ENCODE results near the gene MPRIP. TPM values are rescaled to one million over a fixed set of nuclear protein-coding genes. Genes with fewer than 3 reads are reported as not detected.

Gene MPRIP
- total RNA-seq, 1 donor: 86.5 TPM

DNA sequence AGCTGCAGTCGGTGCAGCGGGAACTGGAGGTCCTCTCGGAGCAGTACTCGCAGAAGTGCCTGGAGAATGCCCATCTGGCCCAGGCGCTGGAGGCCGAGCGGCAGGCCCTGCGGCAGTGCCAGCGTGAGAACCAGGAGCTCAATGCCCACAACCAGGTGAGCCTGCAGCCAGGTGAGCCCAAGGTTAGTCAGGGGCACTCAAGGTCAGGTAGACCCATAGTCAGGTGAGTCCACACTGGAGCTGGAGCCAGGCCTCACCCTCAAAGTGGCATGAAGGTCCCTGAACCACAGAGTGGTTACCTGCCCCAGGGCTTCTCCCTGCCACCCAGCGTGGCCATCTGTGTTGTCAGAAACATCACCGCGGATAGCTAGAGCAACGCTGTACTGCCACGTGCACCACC, 131.7 kb downstream of the MPRIP start:
- H3K4me3 ChIP-seq (ENCODE audit: low read depth, low read length): no peak overlapping the region
- TF ChIP-seq, protein P1, sequence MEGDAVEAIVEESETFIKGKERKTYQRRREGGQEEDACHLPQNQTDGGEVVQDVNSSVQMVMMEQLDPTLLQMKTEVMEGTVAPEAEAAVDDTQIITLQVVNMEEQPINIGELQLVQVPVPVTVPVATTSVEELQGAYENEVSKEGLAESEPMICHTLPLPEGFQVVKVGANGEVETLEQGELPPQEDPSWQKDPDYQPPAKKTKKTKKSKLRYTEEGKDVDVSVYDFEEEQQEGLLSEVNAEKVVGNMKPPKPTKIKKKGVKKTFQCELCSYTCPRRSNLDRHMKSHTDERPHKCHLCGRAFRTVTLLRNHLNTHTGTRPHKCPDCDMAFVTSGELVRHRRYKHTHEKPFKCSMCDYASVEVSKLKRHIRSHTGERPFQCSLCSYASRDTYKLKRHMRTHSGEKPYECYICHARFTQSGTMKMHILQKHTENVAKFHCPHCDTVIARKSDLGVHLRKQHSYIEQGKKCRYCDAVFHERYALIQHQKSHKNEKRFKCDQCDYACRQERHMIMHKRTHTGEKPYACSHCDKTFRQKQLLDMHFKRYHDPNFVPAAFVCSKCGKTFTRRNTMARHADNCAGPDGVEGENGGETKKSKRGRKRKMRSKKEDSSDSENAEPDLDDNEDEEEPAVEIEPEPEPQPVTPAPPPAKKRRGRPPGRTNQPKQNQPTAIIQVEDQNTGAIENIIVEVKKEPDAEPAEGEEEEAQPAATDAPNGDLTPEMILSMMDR (IDR thresholded peaks at IDR 0.05; ENCODE audit: insufficient read depth, low read length): no peak
- no peak for DNase-seq (ENCODE audit: low read depth)

DNA sequence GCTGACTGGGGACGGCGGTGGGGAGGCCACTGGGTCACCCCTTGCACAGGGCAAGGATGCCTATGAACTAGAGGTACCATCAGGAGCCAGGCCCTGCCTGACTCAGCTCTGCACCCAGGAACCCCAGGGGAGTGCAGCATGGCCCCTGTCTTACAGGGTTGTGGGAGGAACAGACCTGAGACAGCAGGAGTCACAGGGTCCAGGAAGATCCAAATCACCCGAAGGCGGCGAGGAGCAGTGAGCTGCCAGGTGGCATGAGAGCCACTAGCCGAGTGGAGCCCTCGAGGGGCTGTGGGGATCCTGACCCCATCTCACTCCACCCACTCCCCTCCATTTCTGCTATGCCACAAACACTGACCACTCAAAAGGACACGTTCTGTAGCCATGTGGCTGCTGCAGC, 133.1 kb downstream of the MPRIP start:
- no peak overlapping the region for H3K4me3 ChIP-seq (ENCODE audit: low read depth, low read length)
- TF ChIP-seq, protein P1 (IDR thresholded peaks at IDR 0.05; ENCODE audit: insufficient read depth, low read length): no peak
- DNase-seq (ENCODE audit: low read depth): no peak

DNA sequence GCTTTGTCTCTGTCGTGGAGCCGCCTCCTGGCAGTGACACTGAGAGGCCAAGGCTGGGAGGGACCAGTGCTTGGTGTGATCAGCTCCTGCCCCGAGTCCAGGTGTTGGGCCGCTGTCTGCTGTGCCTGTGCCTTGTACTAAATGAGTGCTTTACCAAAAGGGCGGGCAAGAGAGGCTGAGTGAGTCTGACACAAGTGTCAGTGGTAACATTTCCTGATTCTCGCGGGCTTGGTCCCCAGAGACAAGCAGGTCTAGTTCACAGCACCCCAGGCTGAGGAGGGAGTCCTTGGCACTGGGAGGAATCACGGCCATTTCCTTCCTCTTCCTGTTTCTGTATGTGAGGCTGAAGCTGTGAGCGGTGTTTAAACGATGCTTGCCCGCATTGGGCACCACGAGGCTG, 133.7 kb downstream of the MPRIP start:
- H3K4me3 ChIP-seq (ENCODE audit: low read depth, low read length): no peak overlapping the region
- TF ChIP-seq, protein P1 (IDR thresholded peaks at IDR 0.05; ENCODE audit: insufficient read depth, low read length): no peak
- no peak for DNase-seq (ENCODE audit: low read depth)

DNA sequence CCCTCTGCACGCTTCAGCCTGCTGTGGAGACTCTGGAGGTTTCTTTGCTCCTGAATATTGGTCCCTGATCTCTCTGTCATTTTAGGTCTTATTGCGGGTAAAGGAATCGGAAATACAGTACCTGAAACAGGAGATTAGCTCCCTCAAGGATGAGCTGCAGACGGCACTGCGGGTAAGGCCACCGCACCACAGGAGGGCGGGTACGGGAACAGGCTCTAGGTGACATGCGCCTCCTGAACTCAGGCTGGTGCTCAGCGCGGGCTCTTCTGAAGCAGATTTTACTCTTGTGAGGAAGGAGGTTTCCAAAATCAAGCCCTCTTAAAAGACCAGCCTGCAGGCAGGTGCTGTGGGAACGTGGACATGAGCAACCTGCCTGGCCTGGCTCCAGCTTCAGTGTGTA, 134.1 kb downstream of the MPRIP start:
- TF ChIP-seq, protein P1 (IDR thresholded peaks at IDR 0.05; ENCODE audit: insufficient read depth, low read length): no peak
- DNase-seq (ENCODE audit: low read depth): no peak
- H3K4me3 ChIP-seq (ENCODE audit: low read depth, low read length): no peak overlapping the region

DNA sequence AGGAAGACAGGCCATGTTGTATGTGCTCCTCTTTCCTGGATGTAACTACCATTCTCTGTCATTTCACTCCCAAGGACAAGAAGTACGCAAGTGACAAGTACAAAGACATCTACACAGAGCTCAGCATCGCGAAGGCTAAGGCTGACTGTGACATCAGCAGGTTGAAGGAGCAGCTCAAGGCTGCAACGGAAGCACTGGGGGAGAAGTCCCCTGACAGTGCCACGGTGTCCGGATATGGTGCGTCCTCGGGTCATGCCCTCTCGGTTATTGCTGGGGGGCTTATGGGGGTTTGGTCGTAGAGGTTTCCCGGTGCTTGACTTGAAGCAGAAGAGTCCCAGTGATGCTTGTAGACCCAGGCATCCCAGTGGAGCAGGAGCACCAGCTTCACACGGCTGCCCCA, 134.9 kb downstream of the MPRIP start:
- TF ChIP-seq, protein P1 (IDR thresholded peaks at IDR 0.05; ENCODE audit: insufficient read depth, low read length): no peak
- H3K4me3 ChIP-seq (ENCODE audit: low read depth, low read length): no peak overlapping the region
- DNase-seq (ENCODE audit: low read depth): no peak

DNA sequence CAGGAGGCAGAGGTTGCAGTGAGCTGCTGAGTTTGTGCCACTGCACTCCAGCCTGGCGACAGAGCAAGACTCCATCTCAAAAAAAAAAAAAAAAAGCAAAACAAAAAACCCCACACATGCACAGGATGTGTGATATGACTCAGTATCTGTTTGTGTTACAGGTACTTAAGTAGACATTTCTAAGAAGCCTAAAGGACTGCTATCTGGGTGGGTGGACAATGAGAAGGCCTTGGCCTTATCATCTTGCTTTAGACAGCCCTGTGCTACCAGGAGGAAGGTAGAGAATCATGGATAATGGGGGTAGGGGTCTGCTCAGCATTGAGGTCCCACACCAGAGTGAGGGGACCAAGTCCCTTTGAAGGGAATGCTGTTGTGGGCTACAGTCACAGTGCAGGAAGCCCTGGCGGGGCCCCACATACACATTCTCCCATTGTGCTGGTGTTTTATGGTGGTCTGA, 137.1 kb downstream of the MPRIP start:
- H3K4me3 ChIP-seq (ENCODE audit: low read depth, low read length): no peak overlapping the region
- DNase-seq (ENCODE audit: low read depth): no peak
- TF ChIP-seq, protein P1 (IDR thresholded peaks at IDR 0.05; ENCODE audit: insufficient read depth, low read length): no peak

DNA sequence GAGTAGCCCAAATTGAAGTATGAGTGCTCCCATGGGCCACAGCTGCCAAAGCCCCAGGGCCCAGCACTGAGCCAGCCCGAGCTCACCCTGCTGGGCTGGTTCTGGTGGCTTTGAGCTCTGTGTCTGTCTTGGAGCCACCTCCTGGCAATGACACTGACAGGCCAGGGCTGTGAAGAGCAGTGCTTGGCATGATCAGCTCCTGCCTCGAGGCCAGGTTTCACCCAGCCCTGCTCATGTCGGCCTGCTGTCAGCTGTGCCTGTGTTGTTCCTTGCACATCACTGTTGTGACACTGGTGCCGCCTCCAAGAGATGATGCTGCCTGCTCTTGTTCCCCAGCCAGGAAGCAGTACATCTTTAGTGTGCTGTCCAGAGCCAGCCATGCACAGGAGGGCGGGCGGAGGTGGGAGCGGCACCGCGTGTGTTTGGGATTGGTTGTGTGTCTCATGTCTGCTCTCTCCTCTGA, 137.9 kb downstream of the MPRIP start:
- no peak for DNase-seq (ENCODE audit: low read depth)
- TF ChIP-seq, protein P1 (IDR thresholded peaks at IDR 0.05; ENCODE audit: insufficient read depth, low read length): no peak

More for the DNA sequence above, 137.9 kb downstream of the MPRIP start:
- H3K4me3 ChIP-seq (ENCODE audit: low read depth, low read length): no peak overlapping the region
